Subcutaneous adipose tissue (tissue), 4 donors: ENCODE data around the gene DCAF4. TPM values are rescaled to one million over a fixed set of nuclear protein-coding genes. Genes with fewer than 3 reads are reported as not detected.

Experiments
- CTCF ChIP-seq: fragments of 450-650 bp; IDR thresholded peaks from one replicate; pipeline ENCODE4 v1.5.1; 2016; ENCODE audit warnings: low read depth, mild to moderate bottlenecking, control low read depth, antibody characterized with exemption, moderate library complexity
- total RNA-seq, 4 donors: library from RNA; depleted of rRNA; stranded (reverse); fragments of >200 nt; gene quantifications; one replicate each; pipeline ENCODE4 v1.1.0, GENCODE V29; 2016

Gene DCAF4
- total RNA-seq, 4 donors from 2014 or later = 14.1 to 25.1 (median 16.9) TPM

- no peak for TF ChIP-seq CTCF
These were observed 37.5 kb upstream of the DCAF4 start for GRCh38 chr14:72888636-72889201.

GRCh38 chr14:72889366-72889765 is 36.9 kb upstream of the DCAF4 start:
- TF ChIP-seq CTCF = no peak

GRCh38 chr14:72891666-72892102 is 34.6 kb upstream of the DCAF4 start:
- TF ChIP-seq CTCF = no peak

GRCh38 chr14:72892103-72892878 is 34.0 kb upstream of the DCAF4 start:
- TF ChIP-seq CTCF = no peak

GRCh38 chr14:72892879-72893635 is 33.2 kb upstream of the DCAF4 start:
- TF ChIP-seq CTCF = no peak

- no peak for TF ChIP-seq CTCF
These were observed 32.5 kb upstream of the DCAF4 start, which contains the start of gene DPF3 for GRCh38 chr14:72893636-72894322. Gene DPF3 (minus strand): TSS chr14:72894101. CDS start chr14:72894088, 13 bp downstream.

- TF ChIP-seq CTCF = no peak
These were observed 32.0 kb upstream of the DCAF4 start for GRCh38 chr14:72894323-72894622.
